RWPE1 (cell line): ENCODE results near the gene RASSF3.

Source experiments
- CTCF ChIA-PET: fragments of 350-600 bp; sonication (Branson Sonifier 250); formaldehyde crosslinking; extraction: SDS; loops from one replicate; lab custom pipeline; 2021; lab: Yijun Ruan, JAX
- POLR2A ChIA-PET: fragments of 400-600 bp; formaldehyde crosslinking; extraction: SDS; loops from one replicate; lab custom pipeline; 2020; ENCODE audit warnings: antibody characterized with exemption; ENCODE audit not compliant: low non-redundant PET; lab: Yijun Ruan, JAX
- DNase-seq: peaks from one replicate; pipeline ENCODE4 v3.0.0; 2012; ENCODE audit warnings: low spot score
- H3K27ac ChIP-seq: fragments of 450-650 bp; 2 replicates; pipeline ENCODE4 v1.5.1; 2017
- TF ChIP-seq, protein P1 (sequence below): fragments of 450-650 bp; conservative IDR thresholded peaks from 2 replicates; pipeline ENCODE4 v1.5.1; 2017; ENCODE audit warnings: low read depth, mild to moderate bottlenecking

The RASSF3 gene

DNA sequence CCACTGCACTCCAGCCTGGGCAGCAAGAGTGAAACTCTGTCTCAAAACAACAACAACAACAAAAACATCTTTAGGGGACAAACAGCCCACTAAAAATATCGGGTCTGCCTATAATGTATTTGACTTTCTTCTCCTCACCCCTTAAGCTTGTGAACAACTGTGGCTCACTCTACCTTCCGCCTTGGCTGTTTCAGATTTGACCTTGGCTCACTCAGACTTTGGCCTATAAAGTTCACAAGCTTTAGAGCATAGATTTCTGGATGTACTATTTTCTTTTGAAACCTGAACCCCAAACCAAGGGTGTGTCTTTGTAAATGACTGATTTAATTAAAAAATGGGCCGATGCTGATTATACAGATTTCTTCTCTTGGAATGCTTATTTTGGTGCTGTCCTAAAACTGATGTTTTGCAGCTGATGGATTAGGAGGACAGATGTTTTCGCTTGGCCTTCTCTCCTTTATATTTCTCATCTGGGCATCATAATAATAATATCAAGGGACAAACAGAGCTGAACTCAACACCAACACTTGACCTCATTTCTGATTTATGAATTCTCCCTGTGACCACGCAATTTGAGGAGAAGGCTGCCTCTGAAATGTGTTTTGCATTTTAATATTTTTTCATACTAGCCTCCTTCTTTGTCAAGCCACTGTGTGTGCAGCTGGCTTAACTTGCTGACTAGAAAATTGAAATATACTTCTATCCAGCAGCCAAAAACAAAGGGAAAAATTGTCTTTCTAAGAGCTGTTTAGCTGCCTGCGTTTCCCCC lies 40.2 kb upstream of the RASSF3 start:
- DNase-seq: no peak
- no peak overlapping the region for H3K27ac ChIP-seq
- POLR2A ChIA-PET: no interaction called here
- TF ChIP-seq, protein P1, sequence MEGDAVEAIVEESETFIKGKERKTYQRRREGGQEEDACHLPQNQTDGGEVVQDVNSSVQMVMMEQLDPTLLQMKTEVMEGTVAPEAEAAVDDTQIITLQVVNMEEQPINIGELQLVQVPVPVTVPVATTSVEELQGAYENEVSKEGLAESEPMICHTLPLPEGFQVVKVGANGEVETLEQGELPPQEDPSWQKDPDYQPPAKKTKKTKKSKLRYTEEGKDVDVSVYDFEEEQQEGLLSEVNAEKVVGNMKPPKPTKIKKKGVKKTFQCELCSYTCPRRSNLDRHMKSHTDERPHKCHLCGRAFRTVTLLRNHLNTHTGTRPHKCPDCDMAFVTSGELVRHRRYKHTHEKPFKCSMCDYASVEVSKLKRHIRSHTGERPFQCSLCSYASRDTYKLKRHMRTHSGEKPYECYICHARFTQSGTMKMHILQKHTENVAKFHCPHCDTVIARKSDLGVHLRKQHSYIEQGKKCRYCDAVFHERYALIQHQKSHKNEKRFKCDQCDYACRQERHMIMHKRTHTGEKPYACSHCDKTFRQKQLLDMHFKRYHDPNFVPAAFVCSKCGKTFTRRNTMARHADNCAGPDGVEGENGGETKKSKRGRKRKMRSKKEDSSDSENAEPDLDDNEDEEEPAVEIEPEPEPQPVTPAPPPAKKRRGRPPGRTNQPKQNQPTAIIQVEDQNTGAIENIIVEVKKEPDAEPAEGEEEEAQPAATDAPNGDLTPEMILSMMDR: no peak
- CTCF ChIA-PET: interaction anchor here (0.5 to 2.5 kb wide), 4 partner anchors 21 to 1170 kb away, joined by 3 to 7 read pairs (median 4); no protein-coding TSS in a partner anchor

DNA sequence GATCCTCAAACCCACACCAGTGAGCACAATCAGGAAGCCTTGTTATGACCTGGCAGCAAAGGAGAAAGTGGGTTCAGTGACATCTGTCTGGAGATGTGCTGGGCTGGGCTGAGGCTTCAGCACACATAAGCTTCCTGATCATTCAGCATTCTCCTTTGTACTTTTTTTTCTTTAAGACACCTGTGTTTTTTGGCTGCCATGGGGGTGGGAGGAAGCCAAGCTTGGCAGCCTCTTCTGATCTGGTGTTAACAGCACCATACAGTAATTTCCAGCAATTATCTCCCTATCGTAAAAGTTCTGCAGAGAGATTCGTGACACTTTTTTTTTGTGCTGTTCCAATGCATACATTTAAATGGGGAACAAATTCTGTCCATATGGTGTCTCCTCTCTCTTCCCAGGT lies 38.9 kb upstream of the RASSF3 start:
- CTCF ChIA-PET: no interaction called here

DNA sequence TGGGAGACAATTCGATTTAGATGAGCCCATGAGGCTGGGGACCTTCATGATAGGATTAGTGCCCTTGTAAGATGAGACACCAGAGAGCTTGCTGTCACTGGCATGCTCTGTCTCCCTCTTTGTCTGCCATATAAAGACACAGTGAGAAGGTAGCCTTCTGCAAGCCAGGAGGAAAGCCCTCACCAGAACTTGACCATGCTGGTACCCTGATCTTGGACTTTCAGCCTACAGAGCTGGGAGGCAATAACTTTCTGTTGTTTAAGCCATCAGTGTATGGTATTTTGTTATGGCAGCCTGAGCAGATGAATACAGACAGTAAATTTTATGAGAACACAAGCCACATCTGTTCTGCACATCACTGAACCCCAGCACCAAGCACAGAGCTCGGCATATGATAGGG lies 38.1 kb upstream of the RASSF3 start:
- POLR2A ChIA-PET: no interaction called here
- H3K27ac ChIP-seq: no peak overlapping the region
- CTCF ChIA-PET: no interaction called here
- TF ChIP-seq, protein P1: no peak
- no peak for DNase-seq

More for the DNA sequence above, 38.9 kb upstream of the RASSF3 start:
- no peak for DNase-seq
- TF ChIP-seq, protein P1: no peak
- no peak overlapping the region for H3K27ac ChIP-seq
- POLR2A ChIA-PET: no interaction called here

DNA sequence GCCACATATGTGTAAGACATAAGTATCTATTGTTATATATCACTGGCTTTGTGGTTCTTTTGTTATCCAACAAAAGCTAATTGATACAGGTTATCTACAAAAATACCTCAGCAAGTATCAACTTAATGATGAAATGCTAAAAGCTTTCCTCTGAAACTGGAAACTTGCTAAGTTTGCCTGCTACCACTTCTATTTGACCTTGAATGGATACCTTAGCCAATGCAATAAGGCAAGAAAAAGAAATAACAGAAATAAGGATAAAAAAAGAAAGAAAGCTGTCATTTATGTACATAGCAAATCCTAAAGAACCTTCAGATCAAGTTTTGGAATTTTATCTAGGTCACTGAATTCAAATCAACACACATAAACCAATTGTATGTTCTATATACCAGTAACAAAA lies 35.5 kb upstream of the RASSF3 start:
- TF ChIP-seq, protein P1: no peak
- ChIA-PET CTCF (interaction anchor here (0.6 to 0.7 kb wide), 2 partner anchors 44 to 113 kb away, joined by 3 read pairs; no protein-coding TSS in a partner anchor), POLR2A (no interaction called here)
- no peak overlapping the region for H3K27ac ChIP-seq
- no peak for DNase-seq

DNA sequence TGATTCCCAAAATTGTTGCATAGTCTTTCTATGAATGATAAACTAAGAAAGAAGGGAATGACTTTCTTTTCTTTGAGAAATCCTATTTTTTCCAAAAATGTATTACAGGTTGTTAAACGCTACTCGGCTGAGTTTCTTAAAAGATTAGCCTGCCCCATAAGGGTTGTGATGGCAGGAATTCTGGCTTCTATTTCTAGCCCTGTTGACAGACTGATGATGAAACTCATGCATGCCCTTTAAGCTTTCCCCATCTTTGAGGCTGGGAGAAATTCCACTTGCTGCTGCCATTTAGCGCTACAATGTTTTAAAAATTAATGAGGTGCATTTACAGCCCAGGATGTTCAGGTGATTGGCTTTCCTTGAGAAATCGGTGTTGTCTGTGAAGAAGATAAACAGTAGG lies 33.2 kb upstream of the RASSF3 start:
- POLR2A ChIA-PET: no interaction called here
- TF ChIP-seq, protein P1: no peak
- CTCF ChIA-PET: no interaction called here
- no peak overlapping the region for H3K27ac ChIP-seq
- DNase-seq: no peak

DNA sequence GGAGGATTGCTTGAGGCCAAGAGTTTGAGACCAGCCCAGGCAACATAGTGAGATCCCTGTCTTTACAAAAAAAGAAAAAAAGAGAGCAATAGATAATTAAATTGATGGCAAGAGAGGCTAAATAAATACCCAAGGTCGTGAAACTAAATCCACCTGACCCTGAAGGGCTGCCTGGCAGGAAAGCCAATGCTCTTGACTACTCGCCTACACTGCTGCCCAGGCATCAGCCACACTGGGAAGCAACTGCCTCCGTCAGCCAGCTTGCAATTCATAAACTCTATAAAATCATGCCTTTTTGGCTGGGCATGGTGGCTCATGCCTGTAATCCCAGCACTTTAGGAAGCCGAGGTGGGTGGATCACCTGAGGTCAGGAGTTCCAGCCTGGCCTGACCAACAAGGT lies 31.7 kb upstream of the RASSF3 start:
- ChIA-PET POLR2A (no interaction called here), CTCF (no interaction called here)
- no peak overlapping the region for H3K27ac ChIP-seq
- TF ChIP-seq, protein P1: no peak
- no peak for DNase-seq
